Measurements from ENCODE around the gene ZBTB2.

GRCh38 chr6:151392427-151392826 is 1.1 kb upstream of the ZBTB2 start:
- no peak for TF ChIP-seq CTCF (conservative IDR thresholded peaks at IDR 0.05; ENCODE audit: low read depth, low read length)
- TF ChIP-seq SMC3 (IDR thresholded peaks at IDR 0.05; ENCODE audit: low read depth, low read length) = no peak
- TF ChIP-seq CEBPB (IDR thresholded peaks at IDR 0.05; ENCODE audit: low read depth, low read length) = no peak
- no peak for TF ChIP-seq CHD1 (IDR thresholded peaks at IDR 0.05; ENCODE audit: low read depth, low read length)

Data from IMR-90 (cell line).